Measurements from ENCODE around the gene TFR2.
A peak's percentile ranks its signal among the peaks of the same experiment; 100 is the strongest.

The TFR2 gene

DNA sequence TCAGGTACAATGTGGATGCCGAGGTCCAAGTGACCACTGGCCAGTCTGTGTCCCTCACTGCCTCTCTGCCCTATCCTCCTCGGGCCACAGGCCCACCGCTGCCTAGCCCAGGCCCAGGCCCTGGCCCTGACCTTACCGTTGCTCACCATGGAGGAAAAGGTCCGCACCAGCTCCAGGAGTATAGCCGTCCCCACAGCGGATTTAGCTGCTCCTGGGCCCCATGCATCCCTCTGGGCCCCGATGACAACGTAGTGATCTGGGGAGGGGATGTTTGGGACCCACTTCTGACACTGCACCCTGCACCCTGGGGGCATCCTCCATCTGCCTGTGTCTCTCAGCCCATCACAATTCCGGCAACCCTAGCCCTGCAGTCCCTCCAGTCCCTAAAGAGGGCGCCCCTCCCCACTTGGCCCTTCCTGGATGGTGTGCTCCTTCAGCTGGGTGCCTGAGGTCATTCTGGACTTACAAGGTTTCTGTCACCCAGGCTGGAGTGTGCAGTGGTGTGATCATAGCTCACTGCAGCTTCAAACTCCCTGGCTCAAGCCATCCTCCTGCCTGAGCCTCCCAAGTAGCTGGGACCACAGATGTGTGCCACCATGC, 12.1 kb downstream of the TFR2 start:
- Histone ChIP-seq H3K79me2 (ENCODE audit: insufficient read depth, low read length) (no peaks in the 10 kb centered on the region), H3K27me3 (ENCODE audit: low read length) (no peaks in the 10 kb centered on the region), H3K9me2 (replicated peaks; ENCODE audit: insufficient read depth, low read length) (no peaks in the 10 kb centered on the region), H3F3A (ENCODE audit: insufficient read depth) (peaks cover 18% of the 10 kb centered on the region), H3K4me2 (ENCODE audit: low read depth, low read length, poor library complexity, severe bottlenecking) (no peak overlapping the region), H4K20me1 (ENCODE audit: low read depth, low read length) (no peaks in the 10 kb centered on the region), H3K9me3 (ENCODE audit: insufficient read depth, low read length) (no peaks in the 10 kb centered on the region), H3K36me3 (ENCODE audit: low read length) (no peaks in the 10 kb centered on the region), H2AFZ (ENCODE audit: low read depth, low read length, severe bottlenecking) (no peak overlapping the region), H3K4me3 (ENCODE audit: insufficient read depth, low read length, poor library complexity, severe bottlenecking) (no peak overlapping the region), H3K9ac (ENCODE audit: low read length) (no peak overlapping the region), H3K27ac (ENCODE audit: low read depth, low read length) (no peak overlapping the region)
- TF ChIP-seq CTCF (IDR thresholded peaks at IDR 0.05; ENCODE audit: insufficient read depth, low read length, poor library complexity, severe bottlenecking) (peak; percentile 56), EZH2phosphoT487 (conservative IDR thresholded peaks at IDR 0.05; ENCODE audit: low read length) (no peak)

DNA sequence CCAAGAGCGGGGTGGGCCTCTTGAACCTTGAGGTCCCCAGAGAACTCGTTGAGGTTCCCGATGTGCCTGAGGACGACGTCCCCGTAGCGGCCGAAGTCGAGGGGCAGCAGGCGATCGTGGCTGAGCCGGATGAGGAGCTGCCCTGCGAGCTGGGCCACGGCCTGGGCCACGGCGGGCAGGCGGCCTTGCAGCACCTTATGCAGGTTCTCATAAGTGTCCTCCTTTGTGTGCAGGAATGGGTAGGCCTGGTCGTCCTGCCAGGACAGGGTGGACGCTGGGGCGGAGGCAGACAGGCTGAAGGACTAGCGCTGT, 14.2 kb downstream of the TFR2 start:
- no peak overlapping the region for H2AFZ ChIP-seq (ENCODE audit: low read depth, low read length, severe bottlenecking)
- peaks cover 12% of the 10 kb centered on the region for H3F3A ChIP-seq (ENCODE audit: insufficient read depth)
- no peaks in the 10 kb centered on the region for H3K9me2 ChIP-seq (replicated peaks; ENCODE audit: insufficient read depth, low read length)
- H3K9ac ChIP-seq (ENCODE audit: low read length), result peak overlapping the region; percentile 69
- no peaks in the 10 kb centered on the region for H3K79me2 ChIP-seq (ENCODE audit: insufficient read depth, low read length)
- H3K9me3 ChIP-seq (ENCODE audit: insufficient read depth, low read length), result no peaks in the 10 kb centered on the region
- no peaks in the 10 kb centered on the region for H3K27me3 ChIP-seq (ENCODE audit: low read length)
- peak overlapping the region; percentile 77 for H3K4me2 ChIP-seq (ENCODE audit: low read depth, low read length, poor library complexity, severe bottlenecking)
- no peaks in the 10 kb centered on the region for H4K20me1 ChIP-seq (ENCODE audit: low read depth, low read length)
- peak overlapping the region; percentile 58 for H3K4me3 ChIP-seq (ENCODE audit: insufficient read depth, low read length, poor library complexity, severe bottlenecking)
- H3K36me3 ChIP-seq (ENCODE audit: low read length), result no peaks in the 10 kb centered on the region
- H3K27ac ChIP-seq (ENCODE audit: low read depth, low read length), result no peak overlapping the region
- TF ChIP-seq CTCF (IDR thresholded peaks at IDR 0.05; ENCODE audit: insufficient read depth, low read length, poor library complexity, severe bottlenecking), result no peak

- H3K4me2 ChIP-seq (ENCODE audit: low read depth, low read length, poor library complexity, severe bottlenecking), result peak overlapping the region; percentile 77
- peak overlapping the region; percentile 20 for H2AFZ ChIP-seq (ENCODE audit: low read depth, low read length, severe bottlenecking)
- peak overlapping the region; percentile 25; the same call in 1 of the 2 replicates for H3K27ac ChIP-seq (ENCODE audit: low read depth, low read length)
Observed at GRCh38 chr7:100626530-100627237, 14.7 kb downstream of the TFR2 start.

More at GRCh38 chr7:100626530-100627237, 14.7 kb downstream of the TFR2 start:
- H3K9ac ChIP-seq (ENCODE audit: low read length), result peak overlapping the region; percentile 69
- no peaks in the 10 kb centered on the region for H3K9me2 ChIP-seq (replicated peaks; ENCODE audit: insufficient read depth, low read length)
- peak overlapping the region; percentile 58 for H3K4me3 ChIP-seq (ENCODE audit: insufficient read depth, low read length, poor library complexity, severe bottlenecking)
- no peaks in the 10 kb centered on the region for H3K9me3 ChIP-seq (ENCODE audit: insufficient read depth, low read length)
- no peaks in the 10 kb centered on the region for H4K20me1 ChIP-seq (ENCODE audit: low read depth, low read length)
- TF ChIP-seq EZH2phosphoT487 (conservative IDR thresholded peaks at IDR 0.05; ENCODE audit: low read length), result no peak
- TF ChIP-seq CTCF (IDR thresholded peaks at IDR 0.05; ENCODE audit: insufficient read depth, low read length, poor library complexity, severe bottlenecking), result no peak
- no peaks in the 10 kb centered on the region for H3K36me3 ChIP-seq (ENCODE audit: low read length)
- no peaks in the 10 kb centered on the region for H3K27me3 ChIP-seq (ENCODE audit: low read length)
- no peaks in the 10 kb centered on the region for H3K79me2 ChIP-seq (ENCODE audit: insufficient read depth, low read length)
- H3F3A ChIP-seq (ENCODE audit: insufficient read depth), result peaks cover 9% of the 10 kb centered on the region

All from SU-DHL-6 (cell line).